ENCODE results near the gene PRELID3B.

PRELID3B gene

DNA sequence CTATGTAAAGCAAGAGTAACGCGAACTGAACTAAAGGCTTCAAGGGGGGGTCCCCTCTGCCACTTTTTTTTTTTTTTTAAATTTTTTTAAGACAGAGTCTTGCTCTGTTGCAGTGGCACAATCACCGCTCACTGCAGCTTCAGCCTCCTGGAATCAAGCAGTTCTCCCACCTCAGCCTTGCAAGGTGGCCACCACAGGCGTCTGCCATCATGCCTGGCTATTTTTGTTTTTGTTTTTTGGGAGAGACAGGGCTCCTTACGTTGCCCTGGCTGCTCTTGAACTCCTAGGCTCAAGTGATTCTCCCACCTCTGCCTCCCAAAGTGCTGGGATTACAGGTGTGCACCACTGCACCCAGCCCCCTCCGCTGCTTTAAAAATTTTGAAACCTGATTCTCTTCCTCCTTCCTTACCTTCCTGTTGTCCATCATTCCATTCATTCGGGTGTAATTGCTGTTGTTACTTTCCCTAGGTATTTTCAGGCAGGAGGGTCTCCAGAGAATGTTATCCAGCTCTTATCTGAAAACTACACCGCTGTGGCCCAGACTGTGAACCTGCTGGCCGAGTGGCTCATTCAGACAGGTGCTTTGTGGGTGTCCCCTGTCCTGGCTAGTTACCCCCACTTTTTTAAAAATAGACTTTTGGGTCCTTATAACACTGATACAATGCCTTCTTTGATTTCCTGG is 56.2 kb downstream of the PRELID3B start:
- H3K9me3 ChIP-seq (ENCODE audit: low read length), result no peaks in the 10 kb centered on the region

GRCh38 chr20:58985656-58986055 is 56.9 kb downstream of the PRELID3B start:
- TF ChIP-seq EZH2 (IDR thresholded peaks at IDR 0.05; ENCODE audit: borderline replicate concordance, low read length), result no peak
- TF ChIP-seq CTCF (IDR thresholded peaks at IDR 0.05; ENCODE audit: low read length), result no peak
- Histone ChIP-seq H3K36me3 (ENCODE audit: insufficient read depth, low read length) (peaks cover 53% of the 10 kb centered on the region), H3K9me3 (ENCODE audit: low read length) (no peaks in the 10 kb centered on the region), H3K79me2 (ENCODE audit: insufficient read depth, low read length) (peaks cover 45% of the 10 kb centered on the region), H3K4me2 (ENCODE audit: low read length) (no peak overlapping the region), H3K9me2 (ENCODE audit: low read depth, low read length) (no peaks in the 10 kb centered on the region), H3K4me3 (ENCODE audit: low read depth, low read length, poor library complexity, severe bottlenecking) (no peak overlapping the region), H3K27me3 (ENCODE audit: insufficient read depth, low read length) (no peaks in the 10 kb centered on the region), H3K9ac (ENCODE audit: low read length) (no peak overlapping the region), H3K27ac (ENCODE audit: low read depth, low read length, poor library complexity, severe bottlenecking) (no peak overlapping the region), H3F3A (ENCODE audit: insufficient read depth, low read length) (no peaks in the 10 kb centered on the region), H2AFZ (ENCODE audit: low read length) (no peak overlapping the region), H3K4me1 (ENCODE audit: insufficient read depth, low read length, severe bottlenecking) (peaks cover 32% of the 10 kb centered on the region), H4K20me1 (ENCODE audit: insufficient read depth, low read length) (no peaks in the 10 kb centered on the region)

More for the DNA sequence above, 56.2 kb downstream of the PRELID3B start:
- Histone ChIP-seq H3K27ac (ENCODE audit: low read depth, low read length, poor library complexity, severe bottlenecking) (no peak overlapping the region), H3K9me2 (ENCODE audit: low read depth, low read length) (no peaks in the 10 kb centered on the region), H3K79me2 (ENCODE audit: insufficient read depth, low read length) (peaks cover 45% of the 10 kb centered on the region), H3K27me3 (ENCODE audit: insufficient read depth, low read length) (no peaks in the 10 kb centered on the region), H3K4me2 (ENCODE audit: low read length) (no peak overlapping the region), H3K4me3 (ENCODE audit: low read depth, low read length, poor library complexity, severe bottlenecking) (no peak overlapping the region), H3K4me1 (ENCODE audit: insufficient read depth, low read length, severe bottlenecking) (peaks cover 30% of the 10 kb centered on the region), H4K20me1 (ENCODE audit: insufficient read depth, low read length) (no peaks in the 10 kb centered on the region), H3F3A (ENCODE audit: insufficient read depth, low read length) (no peaks in the 10 kb centered on the region), H3K36me3 (ENCODE audit: insufficient read depth, low read length) (peaks cover 60% of the 10 kb centered on the region), H2AFZ (ENCODE audit: low read length) (no peak overlapping the region), H3K9ac (ENCODE audit: low read length) (no peak overlapping the region)
- no peak for TF ChIP-seq CTCF (IDR thresholded peaks at IDR 0.05; ENCODE audit: low read length)
- TF ChIP-seq EZH2 (IDR thresholded peaks at IDR 0.05; ENCODE audit: borderline replicate concordance, low read length), result no peak

- Histone ChIP-seq H3K9me2 (ENCODE audit: low read depth, low read length) (no peaks in the 10 kb centered on the region), H3F3A (ENCODE audit: insufficient read depth, low read length) (no peaks in the 10 kb centered on the region), H3K79me2 (ENCODE audit: insufficient read depth, low read length) (peaks cover 45% of the 10 kb centered on the region), H3K4me1 (ENCODE audit: insufficient read depth, low read length, severe bottlenecking) (peaks cover 36% of the 10 kb centered on the region), H3K36me3 (ENCODE audit: insufficient read depth, low read length) (peaks cover 44% of the 10 kb centered on the region), H3K9me3 (ENCODE audit: low read length) (no peaks in the 10 kb centered on the region), H3K4me2 (ENCODE audit: low read length) (peak overlapping the region; percentile 75; the same call in 1 of the 2 replicates), H3K27me3 (ENCODE audit: insufficient read depth, low read length) (no peaks in the 10 kb centered on the region), H4K20me1 (ENCODE audit: insufficient read depth, low read length) (no peaks in the 10 kb centered on the region), H3K9ac (ENCODE audit: low read length) (no peak overlapping the region; the same call in 1 of the 2 replicates), H2AFZ (ENCODE audit: low read length) (no peak overlapping the region), H3K4me3 (ENCODE audit: low read depth, low read length, poor library complexity, severe bottlenecking) (peak overlapping the region; percentile 47), H3K27ac (ENCODE audit: low read depth, low read length, poor library complexity, severe bottlenecking) (peak overlapping the region; percentile 64)
- TF ChIP-seq CTCF (IDR thresholded peaks at IDR 0.05; ENCODE audit: low read length), result no peak
- TF ChIP-seq EZH2 (IDR thresholded peaks at IDR 0.05; ENCODE audit: borderline replicate concordance, low read length), result no peak
These were observed 57.9 kb downstream of the PRELID3B start for GRCh38 chr20:58984691-58985090.
